ENCODE data around the gene TMEM145. TPM values are rescaled to one million over a fixed set of nuclear protein-coding genes. Genes with fewer than 3 reads are reported as not detected.

Gene TMEM145
- total RNA-seq, 1 donor from 2014 or later: 3.9 TPM

DNA sequence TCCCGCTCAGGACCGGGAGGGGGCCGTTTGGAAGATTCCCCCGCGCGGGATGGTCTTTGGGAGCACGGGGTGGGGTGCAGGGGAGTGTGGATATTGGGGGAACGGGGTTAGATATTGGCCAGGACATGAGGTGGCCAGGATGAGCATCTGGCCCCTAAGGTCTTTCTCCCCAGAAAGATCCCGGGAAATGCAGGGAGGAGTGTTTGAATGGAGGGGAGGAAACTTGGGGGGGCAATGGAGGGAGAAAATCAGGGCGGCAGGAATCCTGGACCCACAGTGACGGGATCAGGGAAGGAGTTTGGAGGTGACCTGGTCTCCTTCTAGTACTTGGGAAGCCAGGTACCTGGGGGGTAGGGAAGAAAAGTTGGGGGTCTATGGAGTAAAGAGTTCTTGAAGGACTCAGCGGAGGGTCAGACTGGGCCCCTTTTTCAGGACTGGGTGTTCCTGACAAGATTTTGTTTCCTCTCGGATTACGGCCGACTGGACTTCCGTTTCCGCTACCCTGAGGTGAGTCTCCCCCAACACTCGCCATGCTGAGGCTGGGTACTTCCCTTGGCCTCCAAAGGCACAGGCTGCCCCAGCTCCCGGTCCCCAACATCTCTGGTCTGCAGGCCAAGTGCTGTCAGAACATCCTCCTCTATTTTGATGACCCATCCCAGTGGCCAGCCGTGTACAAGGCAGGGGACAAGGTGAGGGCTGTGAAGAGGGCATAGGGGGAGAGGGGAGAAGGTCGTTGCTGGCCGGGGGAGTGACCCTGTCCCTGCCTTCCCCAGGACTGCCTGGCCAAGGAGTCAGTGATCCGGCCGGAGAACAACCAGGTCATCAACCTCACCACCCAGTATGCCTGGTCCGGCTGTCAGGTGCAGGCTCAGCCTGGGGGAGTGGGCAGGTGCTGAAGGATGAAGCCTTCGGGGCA, 989 bp downstream of the TMEM145 start:
- DNase-seq (ENCODE audit: low spot score): no peak
- no peak overlapping the region for H3K27ac Mint-ChIP-seq (ENCODE audit: unreplicated experiment)
- H3K4me3 Mint-ChIP-seq (ENCODE audit: unreplicated experiment): peak overlapping the region; percentile 82
- peaks cover 7% of the 10 kb centered on the region for H3K4me1 Mint-ChIP-seq (ENCODE audit: unreplicated experiment)
- H3K9me3 Mint-ChIP-seq (ENCODE audit: unreplicated experiment): no peaks in the 10 kb centered on the region
- peaks cover 12% of the 10 kb centered on the region for H3K27me3 Mint-ChIP-seq (ENCODE audit: unreplicated experiment)
- TF ChIP-seq, protein P1, sequence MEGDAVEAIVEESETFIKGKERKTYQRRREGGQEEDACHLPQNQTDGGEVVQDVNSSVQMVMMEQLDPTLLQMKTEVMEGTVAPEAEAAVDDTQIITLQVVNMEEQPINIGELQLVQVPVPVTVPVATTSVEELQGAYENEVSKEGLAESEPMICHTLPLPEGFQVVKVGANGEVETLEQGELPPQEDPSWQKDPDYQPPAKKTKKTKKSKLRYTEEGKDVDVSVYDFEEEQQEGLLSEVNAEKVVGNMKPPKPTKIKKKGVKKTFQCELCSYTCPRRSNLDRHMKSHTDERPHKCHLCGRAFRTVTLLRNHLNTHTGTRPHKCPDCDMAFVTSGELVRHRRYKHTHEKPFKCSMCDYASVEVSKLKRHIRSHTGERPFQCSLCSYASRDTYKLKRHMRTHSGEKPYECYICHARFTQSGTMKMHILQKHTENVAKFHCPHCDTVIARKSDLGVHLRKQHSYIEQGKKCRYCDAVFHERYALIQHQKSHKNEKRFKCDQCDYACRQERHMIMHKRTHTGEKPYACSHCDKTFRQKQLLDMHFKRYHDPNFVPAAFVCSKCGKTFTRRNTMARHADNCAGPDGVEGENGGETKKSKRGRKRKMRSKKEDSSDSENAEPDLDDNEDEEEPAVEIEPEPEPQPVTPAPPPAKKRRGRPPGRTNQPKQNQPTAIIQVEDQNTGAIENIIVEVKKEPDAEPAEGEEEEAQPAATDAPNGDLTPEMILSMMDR (IDR thresholded peaks at IDR 0.05; ENCODE audit: unreplicated experiment): no peak
- H3K36me3 Mint-ChIP-seq (ENCODE audit: low read depth, unreplicated experiment): peaks cover 4% of the 10 kb centered on the region

DNA sequence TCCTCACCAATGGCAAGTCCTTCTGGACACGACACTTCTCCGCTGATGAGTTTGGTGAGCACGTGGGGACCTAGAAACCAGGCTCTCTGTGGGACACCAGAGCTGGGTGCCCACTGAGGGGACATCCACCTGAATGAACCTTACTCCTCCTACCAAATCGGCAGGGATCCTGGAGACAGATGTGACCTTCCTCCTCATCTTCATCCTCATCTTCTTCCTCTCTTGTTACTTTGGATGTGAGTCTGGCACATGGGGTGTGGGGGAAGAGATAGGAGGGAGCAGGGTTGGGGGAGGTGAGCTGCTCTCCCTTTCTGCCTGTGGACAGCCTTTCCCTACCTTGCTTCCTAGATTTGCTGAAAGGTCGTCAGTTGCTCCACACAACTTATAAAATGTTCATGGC, 1.9 kb downstream of the TMEM145 start:
- Mint-ChIP-seq H3K27me3 (ENCODE audit: unreplicated experiment) (peaks cover 12% of the 10 kb centered on the region), H3K4me3 (ENCODE audit: unreplicated experiment) (no peak overlapping the region), H3K4me1 (ENCODE audit: unreplicated experiment) (peaks cover 7% of the 10 kb centered on the region), H3K27ac (ENCODE audit: unreplicated experiment) (no peak overlapping the region), H3K9me3 (ENCODE audit: unreplicated experiment) (no peaks in the 10 kb centered on the region), H3K36me3 (ENCODE audit: low read depth, unreplicated experiment) (peaks cover 4% of the 10 kb centered on the region)
- DNase-seq (ENCODE audit: low spot score): no peak
- TF ChIP-seq, protein P1 (IDR thresholded peaks at IDR 0.05; ENCODE audit: unreplicated experiment): no peak

GRCh38 chr19:42316223-42317211, 3.4 kb downstream of the TMEM145 start:
- H3K4me3 Mint-ChIP-seq (ENCODE audit: unreplicated experiment): no peak overlapping the region

GRCh38 chr19:42317535-42317934, 4.4 kb downstream of the TMEM145 start:
- H3K27me3 Mint-ChIP-seq (ENCODE audit: unreplicated experiment): peaks cover 8% of the 10 kb centered on the region
- no peak overlapping the region for H3K4me3 Mint-ChIP-seq (ENCODE audit: unreplicated experiment)
- peaks cover 7% of the 10 kb centered on the region for H3K4me1 Mint-ChIP-seq (ENCODE audit: unreplicated experiment)
- H3K36me3 Mint-ChIP-seq (ENCODE audit: low read depth, unreplicated experiment): no peaks in the 10 kb centered on the region
- H3K27ac Mint-ChIP-seq (ENCODE audit: unreplicated experiment): no peak overlapping the region
- no peak for DNase-seq (ENCODE audit: low spot score)
- TF ChIP-seq, protein P1 (IDR thresholded peaks at IDR 0.05; ENCODE audit: unreplicated experiment): no peak
- no peaks in the 10 kb centered on the region for H3K9me3 Mint-ChIP-seq (ENCODE audit: unreplicated experiment)

More at GRCh38 chr19:42316223-42317211, 3.4 kb downstream of the TMEM145 start:
- Mint-ChIP-seq H3K27me3 (ENCODE audit: unreplicated experiment) (peaks cover 8% of the 10 kb centered on the region), H3K27ac (ENCODE audit: unreplicated experiment) (no peak overlapping the region), H3K9me3 (ENCODE audit: unreplicated experiment) (no peaks in the 10 kb centered on the region), H3K4me1 (ENCODE audit: unreplicated experiment) (peaks cover 7% of the 10 kb centered on the region), H3K36me3 (ENCODE audit: low read depth, unreplicated experiment) (no peaks in the 10 kb centered on the region)
- TF ChIP-seq, protein P1 (IDR thresholded peaks at IDR 0.05; ENCODE audit: unreplicated experiment): no peak
- no peak for DNase-seq (ENCODE audit: low spot score)

Data from endothelial cell (in vitro differentiated cells).